ENCODE measurements around the gene CENPF.
"Not testable (repeated sequence)": the region's sequence is repeated elsewhere in the genome, so short reads cannot be mapped to it uniquely, and the experiment has no call there.

CENPF gene

DNA sequence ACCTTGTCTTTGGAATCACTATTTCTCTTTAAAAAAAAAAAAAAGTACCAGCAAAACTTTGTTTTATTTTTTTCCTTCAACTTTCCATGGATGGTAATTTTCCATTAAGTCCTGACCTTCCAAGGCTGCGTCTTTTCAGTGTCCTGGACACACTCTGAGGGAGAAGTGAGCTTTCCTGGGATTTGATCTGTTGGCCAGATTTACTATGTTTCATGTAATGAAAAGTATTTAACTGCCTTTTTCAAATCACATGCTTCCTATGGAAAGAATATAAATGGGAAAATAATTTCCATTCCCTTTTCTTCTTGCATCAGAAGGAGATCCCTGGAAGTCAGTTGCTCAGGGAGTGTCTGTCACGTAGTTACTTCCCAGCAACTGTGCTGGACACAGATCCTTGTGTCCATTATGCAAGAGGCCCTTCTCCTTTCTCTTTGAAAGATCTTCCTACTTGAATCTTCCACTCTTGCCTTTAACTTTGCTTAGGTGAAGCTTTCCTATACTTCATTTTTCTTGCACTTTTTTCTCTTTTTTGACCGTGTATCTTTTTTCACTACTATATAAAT is 59.3 kb downstream of the CENPF start:
- no peak for DNase-seq

DNA sequence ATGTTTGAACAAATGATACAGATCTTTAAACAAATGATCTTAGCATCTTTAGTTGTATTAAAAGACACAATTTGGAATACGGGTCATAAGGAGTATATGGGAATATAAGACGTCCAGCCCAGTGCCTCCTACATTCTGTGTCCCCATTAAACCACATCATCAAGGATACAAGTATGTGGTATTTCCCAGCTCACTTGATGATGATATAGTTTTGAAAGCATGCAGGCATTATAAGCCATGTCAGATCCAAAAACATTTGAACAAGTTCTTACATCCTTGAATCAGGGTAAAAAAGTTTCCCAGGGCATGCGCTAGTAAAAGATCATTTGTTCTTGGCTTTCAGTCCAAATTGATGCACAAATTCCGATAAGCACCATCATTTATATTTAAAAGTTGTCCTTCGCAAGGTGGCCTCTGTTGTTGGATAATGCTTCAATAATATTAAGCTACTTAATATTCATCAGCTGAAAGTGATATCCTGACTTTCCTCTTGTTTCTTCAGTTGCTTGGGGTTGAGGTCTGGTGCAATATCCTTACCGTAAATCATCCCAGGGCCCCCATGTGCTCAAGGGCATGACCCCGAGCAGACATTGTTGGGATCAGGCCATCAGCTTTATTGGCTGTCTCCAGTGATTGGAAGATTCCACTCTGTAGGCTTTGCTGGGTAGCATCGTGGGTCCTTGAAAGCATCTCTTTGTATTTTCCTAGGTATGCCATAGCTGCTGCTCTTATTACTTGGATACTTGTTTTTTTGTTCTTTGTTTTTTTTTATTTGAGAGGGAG is 61.8 kb downstream of the CENPF start:
- DNase-seq: no peak

DNA sequence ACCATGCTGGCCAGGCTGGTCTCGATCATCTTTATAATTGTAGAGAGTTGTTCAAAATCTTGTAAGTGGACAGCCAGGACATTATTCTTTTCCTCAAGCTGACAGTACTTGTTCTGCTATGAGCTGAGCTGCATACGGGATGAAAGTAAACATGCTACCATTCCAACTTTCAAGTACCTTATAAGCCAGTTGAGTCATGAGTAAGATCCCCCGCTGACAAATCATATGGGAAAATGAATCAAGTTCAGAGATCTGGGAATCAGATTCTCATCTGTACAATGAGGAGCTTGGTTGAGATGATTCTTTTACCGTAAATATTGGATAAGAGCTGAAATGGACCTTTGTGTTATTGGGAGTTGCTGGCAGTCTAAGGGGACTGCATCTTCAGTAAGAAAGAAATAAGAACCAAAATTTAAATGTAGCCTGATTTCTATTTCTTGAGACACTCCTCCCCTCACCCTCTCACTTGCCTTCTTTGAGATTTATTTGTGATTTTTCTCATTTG is 62.7 kb downstream of the CENPF start:
- no peak for DNase-seq

DNA sequence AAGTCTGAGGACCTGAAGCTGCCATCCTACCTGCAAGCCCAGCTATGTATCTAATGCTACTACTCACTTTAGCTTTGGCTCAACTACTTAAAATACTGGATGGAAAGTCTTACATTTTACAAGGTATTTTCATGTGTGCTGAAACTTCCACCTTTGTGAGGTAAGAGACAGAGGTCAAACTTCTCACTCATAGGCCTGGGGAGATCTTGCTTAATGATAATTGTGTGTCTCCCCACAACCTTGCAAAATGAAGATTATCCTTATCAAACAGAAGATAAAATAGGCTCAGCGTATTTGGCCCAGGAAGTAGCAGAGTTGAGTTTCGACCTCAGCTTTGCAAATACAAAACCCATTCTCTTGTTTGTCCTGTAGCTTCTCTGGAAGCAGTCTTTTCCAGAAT is 63.7 kb downstream of the CENPF start:
- no peak for DNase-seq

DNA sequence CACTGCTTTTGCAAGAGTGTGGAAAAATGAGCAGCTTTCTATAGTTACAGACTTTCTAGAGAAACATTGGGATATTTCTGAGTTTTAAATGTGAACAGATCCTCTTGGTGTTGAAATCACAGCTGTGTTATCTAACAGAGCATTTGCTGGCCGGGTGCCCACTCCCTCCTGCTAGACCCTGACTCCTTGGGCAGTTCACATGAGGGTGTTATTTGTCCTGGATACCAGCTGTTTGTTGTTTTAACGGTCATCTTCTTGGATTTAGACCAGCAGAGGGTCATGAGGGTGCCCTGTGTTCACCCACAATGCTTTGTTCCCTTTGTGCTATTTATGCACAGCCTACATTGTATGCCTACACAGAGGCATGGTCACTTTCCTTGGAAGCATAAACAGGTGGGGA is 67.1 kb downstream of the CENPF start:
- no peak for DNase-seq

DNA sequence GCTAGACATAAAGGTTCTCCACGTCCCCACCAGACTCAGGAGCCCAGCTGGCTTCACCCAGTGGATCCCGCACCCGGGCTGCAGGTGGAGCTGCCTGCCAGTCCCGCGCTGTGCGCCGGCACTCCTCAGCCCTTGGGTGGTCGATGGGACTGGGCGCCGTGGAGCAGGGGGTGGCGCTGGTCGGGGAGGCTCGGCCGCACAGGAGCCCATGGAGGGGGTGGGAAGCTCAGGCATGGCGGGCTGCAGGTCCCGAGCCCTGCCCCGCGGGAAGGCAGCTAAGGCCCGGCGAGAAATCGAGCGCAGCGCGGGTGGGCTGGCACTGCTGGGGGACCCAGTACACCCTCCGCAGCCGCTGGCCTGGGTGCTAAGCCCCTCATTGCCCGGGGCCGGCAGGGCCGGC is 70.0 kb downstream of the CENPF start:
- not testable (repeated sequence) for DNase-seq

DNA sequence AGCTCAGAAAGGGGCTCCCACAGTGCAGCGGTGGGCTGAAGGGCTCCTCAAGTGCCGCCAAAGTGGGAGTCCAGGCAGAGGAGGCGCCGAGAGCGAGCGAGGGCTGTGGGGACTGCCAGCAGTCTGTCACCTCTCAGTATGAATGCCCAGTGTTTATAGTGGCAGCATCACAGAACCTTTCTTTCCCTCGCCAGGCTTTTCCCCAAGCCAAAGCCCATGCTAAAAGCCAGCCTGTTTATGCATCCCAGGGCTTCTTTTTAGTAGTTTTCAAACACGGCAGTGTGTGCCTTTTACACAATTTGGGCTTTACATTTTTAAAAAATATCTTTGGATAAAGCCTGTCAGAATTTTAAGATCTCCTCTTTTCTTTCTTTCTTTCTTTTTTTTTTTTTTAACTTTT is 70.6 kb downstream of the CENPF start:
- DNase-seq: no peak

DNA sequence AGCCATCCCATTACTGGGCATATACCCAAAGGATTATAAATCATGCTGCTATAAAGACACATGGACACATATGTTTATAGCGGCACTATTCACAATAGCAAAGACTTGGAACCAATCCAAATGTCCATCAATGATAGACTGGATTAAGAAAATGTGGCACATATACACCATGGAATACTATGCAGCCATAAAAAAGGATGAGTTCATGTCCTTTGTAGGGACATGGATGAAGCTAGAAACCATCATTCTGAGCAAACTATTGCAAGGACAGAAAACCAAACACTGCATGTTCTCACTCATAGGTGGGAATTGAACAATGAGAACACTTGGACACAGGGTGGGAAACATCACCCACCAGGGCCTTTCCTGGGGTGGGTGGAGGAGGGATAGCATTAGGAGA is 72.5 kb downstream of the CENPF start:
- DNase-seq: not testable (repeated sequence)

DNA sequence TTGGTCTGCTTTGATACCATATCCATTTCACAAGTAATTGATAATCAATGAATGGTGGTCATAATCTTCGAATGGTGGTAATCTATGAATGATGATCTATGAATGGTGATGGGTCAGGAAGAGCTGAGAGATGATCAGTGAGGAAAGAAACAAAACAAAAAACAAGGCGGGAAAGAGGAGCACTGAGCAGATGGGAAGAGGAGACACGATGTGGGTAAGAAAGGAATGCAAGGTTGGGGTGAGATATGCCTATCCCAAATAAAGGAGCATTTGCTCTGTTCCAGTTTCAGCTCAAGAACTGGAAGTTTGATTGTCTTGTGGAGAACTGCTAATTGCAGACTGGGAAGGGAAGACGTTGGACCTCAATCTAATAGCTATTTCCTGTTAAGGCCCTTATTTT is 73.8 kb downstream of the CENPF start:
- DNase-seq: no peak

DNA sequence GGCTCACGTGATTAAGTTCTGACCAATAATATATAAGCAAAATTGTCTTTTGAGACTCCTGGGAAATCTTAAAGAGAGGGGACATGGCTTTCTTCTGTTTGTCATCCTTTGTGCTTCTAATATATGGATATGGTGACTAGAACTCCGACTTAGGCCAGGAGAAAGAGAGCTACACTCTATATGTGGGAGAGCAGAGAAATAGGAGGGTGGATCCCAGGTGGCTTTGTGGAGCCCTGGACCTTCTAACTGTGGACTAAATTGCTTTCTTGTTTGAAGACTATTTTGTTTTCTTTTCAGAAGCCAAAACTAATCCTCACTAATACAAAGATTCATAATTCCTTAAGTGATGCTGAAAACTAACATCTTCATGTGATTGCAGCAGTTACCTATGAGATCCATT is 75.0 kb downstream of the CENPF start:
- DNase-seq: no peak

DNA sequence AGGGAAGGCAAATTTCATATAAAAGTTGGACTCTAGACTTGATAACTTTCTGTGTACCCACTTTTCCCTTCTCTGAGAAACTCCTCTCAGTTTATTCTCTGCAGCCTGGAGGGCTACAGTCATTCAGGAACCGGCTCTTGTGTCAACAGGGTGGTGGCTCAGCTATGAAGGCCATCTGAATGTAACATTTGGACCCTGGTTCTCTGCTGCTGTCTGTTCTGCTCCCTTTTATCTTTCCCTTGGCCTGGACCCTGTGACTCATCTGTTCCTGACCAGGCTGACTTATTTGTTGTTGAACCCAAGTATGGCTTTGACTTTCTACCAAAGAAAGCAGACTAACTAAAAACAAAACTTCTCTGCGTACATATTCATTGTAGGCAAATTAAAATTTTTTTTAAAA is 75.4 kb downstream of the CENPF start:
- DNase-seq: no peak

DNA sequence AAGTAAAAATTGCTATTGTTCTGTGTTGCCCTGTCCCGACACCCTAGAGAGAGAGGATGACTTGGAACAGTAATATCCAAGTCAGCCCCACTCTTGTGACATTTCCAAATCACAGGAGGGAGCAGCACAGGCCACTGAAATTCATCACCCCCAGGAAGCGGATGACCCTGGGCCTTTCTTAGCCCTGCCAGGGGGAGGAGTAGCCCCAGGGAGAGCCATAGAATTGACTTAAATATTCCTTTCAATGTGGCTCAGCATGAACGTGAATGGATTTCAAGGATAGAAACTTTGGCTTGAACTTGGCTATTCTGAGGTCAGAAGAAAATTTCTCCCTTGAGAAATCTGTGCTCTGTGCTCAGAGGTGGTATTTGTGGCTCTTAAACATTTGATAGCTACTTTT is 80.6 kb downstream of the CENPF start:
- no peak for DNase-seq

DNA sequence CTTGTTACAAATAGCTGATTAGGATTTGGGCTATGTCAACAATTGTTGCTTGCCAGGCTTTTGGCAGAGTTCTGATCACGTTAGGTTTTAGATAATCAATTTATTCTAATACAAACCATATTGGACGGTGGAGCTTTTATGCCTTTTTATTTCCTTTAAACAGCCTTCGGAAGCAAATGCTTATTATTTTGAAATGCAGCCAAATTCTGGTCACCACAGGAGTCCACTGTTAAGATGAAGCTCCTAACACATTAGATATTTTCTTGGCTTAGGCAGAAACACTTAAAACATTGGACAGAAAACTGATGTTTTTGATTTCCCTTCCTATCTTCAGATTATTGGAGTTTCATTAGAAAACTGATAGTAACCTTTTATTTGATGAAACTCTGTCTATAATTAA is 82.9 kb downstream of the CENPF start:
- no peak for DNase-seq

DNA sequence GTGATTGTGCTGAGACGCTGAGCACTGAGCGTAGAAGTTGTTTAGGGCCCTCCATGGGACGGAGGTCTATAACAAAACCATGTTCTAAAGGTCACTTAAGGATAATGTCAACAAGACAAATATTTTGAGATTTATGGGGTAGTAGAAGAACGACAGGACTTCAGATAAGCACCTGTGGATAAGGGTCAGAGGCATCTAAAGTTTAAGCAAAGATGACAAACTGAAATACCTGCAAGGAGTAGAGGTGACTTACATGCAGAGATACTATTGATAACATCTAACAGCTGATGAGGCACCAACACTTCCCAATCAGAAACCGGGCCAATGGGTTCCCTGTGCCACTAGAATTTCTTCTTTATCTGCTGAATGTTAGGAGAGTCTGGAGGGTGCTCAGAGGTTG is 83.5 kb downstream of the CENPF start:
- DNase-seq: no peak

DNA sequence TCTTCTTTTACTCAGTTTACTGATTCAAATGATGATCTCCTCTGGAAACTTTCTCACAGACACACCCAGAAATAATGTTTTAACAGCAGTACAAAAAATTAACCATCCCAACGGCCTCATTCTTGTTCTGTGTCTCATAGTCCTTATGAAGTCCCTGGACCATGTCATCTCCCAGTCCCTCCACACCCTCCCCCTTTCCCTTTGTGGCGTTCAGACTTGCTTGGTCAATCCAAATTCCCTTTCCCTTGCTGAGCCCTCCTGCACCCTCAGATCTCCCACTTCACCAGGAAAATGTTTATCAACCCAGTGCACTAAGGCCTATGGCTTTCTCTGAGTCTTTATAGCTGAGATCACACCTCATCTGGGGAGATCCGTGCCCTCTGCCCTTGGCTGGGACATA is 85.9 kb downstream of the CENPF start:
- no peak for DNase-seq

DNA sequence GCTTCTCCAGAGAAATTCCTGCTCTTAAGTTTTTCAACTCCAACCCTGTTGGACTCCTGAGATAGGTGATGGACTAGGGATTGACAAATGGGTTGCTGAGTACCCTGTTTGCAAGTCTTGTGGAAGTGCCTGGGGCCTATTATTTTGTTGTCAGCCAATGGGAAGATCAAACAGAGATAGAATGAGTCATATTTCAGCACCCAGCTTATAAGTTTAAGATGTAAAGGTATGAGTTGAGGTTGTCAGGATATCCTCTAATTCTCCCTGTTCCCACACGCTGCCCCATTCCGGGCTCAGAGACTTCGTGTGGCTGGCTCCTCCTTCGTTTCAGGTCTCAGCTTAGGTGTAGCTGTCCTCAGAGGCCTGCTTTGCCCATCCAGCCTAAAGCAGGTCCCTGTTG is 91.8 kb downstream of the CENPF start:
- DNase-seq: no peak

DNA sequence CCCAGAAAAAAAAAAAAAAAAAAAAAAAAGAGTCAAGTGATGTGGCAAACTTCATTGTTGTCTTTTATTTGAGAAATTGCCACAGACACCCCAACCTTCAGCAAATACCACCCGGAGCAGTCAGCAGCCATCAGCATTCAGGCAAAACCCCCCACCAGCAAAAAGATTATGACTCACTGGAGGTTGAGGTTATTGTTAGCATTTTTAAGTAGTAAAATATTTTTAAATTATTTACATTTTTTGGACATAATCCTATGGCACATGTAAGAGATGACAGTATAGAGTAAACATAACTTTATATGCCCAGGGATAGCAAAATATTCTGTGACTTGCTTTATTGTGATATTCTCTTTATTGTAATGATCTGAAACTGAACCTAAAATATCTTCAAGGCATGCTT is 95.6 kb downstream of the CENPF start:
- DNase-seq: no peak

DNA sequence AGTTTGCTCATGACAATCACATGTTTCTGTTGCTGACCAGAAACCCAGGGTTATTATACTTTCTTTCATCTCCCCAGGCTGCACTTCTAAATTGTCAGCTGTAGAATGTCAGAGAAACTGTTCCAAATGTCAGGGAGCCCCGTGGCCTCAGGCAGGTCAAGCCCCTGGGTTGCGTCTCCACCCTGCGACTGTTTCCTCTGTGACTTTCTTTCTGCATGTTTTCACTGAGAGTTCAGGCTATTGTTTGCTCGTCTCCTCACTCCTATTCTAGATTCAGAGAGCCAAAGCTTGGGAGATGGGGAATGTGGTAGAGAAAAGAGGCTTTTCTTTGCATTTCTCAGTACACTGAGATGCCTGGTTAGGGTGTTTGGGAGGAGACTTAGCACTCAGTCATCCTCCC is 97.4 kb downstream of the CENPF start:
- no peak for DNase-seq

DNA sequence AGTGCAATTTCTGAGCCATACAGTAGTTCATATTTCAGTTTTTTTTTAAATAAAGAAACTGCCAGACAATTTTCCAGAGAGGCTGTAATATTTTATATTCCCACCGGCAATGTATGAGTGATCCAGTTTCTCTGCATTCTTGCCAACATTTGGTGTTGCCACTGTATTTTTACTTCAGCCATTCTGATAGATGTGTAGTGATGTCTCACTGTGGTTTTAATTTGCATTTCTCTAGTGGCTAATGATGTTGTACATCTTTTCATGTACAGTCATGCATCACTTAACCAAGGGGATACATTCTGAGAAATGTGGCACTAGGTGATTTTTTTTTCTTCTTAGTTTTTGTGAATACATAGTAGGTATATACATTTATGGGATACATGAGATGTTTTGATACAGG is 99.6 kb downstream of the CENPF start:
- no peak for DNase-seq

DNA sequence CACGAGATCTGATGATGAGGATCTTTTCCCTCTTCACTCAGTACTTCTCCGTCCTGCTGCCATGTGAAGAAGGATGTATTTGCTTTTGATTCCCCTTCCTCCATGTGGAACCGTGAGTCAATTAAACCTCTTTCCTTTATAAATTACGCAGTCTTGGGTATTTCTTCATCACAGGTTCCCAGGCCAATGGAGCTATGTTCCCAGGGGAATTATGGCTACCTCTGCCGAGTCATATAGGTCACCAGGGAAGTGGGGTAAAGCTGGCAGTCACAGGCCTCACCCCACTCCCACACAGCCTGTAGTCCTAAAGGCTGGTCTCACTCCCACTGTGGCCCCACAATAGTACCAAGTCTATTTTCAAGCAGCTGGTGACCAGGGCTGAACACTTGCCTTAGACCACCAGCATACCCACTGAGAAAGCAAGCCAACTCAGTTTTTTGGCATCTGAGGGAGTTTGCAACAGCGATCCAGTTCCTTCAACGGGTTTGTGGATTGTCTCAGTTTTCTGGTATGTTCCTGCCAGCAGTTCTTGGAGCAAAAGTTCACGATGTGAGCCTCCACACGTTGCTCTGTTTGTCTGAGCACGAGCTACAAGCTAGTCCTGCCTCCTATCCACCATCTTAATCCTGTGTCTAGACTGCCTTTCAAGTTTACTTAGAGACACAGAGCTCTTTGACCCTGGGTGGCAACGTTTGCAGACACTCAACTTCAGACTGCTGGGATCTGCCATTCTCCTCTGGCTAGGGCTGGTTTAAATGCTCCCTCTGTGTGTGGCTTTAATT is 104.5 kb downstream of the CENPF start:
- no peak for DNase-seq

DNA sequence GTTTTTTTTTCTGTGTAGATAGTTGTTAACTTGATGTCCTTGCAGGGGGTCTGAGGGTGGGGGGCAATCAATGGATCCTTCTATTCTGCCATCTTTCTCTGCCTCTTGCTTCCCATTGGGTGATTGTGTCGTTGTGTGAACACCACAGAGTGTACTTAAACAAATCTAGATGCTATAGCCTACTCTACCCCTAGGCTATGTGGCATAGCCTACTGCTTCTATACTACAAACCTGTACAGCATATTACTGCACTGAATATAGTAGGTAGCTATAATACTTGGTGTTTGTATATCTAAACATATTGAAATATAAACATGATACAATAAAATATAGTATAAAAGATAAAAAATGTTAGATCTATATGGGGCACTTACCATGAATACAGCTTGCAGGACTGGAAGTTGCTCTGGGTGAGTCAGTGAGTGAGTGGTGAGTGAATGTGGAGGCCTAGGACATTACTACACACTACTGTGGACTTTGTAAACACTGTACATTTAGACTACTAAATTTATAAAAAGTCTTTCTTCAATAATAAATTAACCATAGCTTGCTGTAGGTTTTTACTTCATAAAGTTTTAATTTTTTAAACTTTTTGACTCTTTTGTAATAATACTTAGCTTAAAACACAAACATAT is 105.4 kb downstream of the CENPF start:
- no peak for DNase-seq

DNA sequence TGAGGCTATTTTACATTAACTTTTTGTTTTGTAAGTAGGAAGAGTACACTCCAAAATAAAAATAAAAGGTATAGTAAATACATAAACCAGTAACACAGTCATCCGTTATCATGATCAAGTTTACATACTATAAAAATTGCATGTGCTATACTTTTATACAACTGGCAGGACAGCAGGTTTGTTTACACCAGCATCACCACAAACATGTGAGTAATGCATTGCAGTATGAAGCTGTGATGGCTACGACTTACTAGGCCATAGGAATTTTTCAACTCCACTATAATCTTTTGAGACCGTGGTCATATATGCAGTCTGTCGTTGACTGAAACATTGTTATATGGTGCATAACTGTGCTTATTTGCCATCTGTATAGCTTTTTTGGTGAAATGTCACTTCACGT is 106.2 kb downstream of the CENPF start:
- DNase-seq: no peak

DNA sequence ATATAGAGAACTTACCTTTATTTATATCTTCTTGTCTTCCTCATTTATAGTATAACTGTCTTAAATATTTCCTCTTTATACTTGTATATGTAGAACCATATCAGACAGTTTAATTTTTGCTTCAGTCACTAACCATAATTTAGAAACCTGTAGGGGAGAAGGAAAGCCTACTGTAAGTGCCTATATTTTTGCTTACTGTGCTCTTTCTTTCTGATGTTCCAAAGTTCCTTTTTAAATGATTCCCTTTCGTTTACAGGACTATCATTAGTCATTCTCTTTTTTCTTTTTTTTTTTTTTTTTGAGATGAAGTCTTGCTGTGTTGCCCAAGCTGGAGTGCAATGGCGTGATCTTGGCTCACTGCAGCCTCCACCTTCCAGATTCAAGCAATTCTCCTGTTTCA is 109.7 kb downstream of the CENPF start:
- DNase-seq: no peak
